HCT116 (cell line): Measurements from ENCODE around the gene SPATA20. TPM values are rescaled to one million over a fixed set of nuclear protein-coding genes. Genes with fewer than 3 reads are reported as not detected.

Experiments used
- ATAC-seq: fragments of 200-7000 bp; cut with Tn5 transposase; 2 replicates; pipeline ENCODE4 v1.9.1; 2020; ENCODE audit warnings: mild to moderate bottlenecking, moderate library complexity
- BruUV-seq: library from RNA; stranded (reverse); fragments of 400-500 nt; replicated peaks from 2 replicates; lab custom pipeline; 2021; lab: Mats Ljungman, UMichigan
- CTCF ChIA-PET: fragments of 300-600 bp; sonication (Branson Sonifier 250); formaldehyde crosslinking; loops from one replicate; lab custom pipeline; 2021; ENCODE audit warnings: antibody characterized with exemption; lab: Charles Lee
- POLR2A ChIA-PET: fragments of 300-600, 350-600 bp; sonication (Branson Sonifier 250); formaldehyde crosslinking; loops from one replicate; lab custom pipeline; 2021; ENCODE audit warnings: antibody characterized with exemption; lab: Charles Lee
- RAD21 ChIA-PET, 2 experiments: fragments of 300-600 bp; sonication (Branson Sonifier 250); formaldehyde crosslinking; loops; one replicate each; lab custom pipeline; 2023; ENCODE audit warnings: low total read pairs in 2 of 2; ENCODE audit not compliant: uncharacterized antibody in 2 of 2, unreplicated experiment in 2 of 2, low non-redundant PET in 1 of 2; lab: Charles Lee
- DNase-seq: peaks from one replicate; pipeline ENCODE4 v3.0.0-alpha.2; 2010; ENCODE audit warnings: low read depth, low spot score
- H2AFZ ChIP-seq: fragments of 200-600 bp; shearing (Covaris generic), sonication (generic); 2 replicates; pipeline ENCODE4 v1.6.1; 2017; ENCODE audit warnings: low read depth, mixed run types, mixed read lengths, antibody characterized with exemption, low read length; ENCODE audit not compliant: poor library complexity, severe bottlenecking
- H3K27ac ChIP-seq: 2 replicates; pipeline ENCODE4 v1.5.1; 2012; ENCODE audit warnings: low read depth, low read length
- H3K27me3 ChIP-seq: fragments of 200-600 bp; sonication (generic); 2 replicates; pipeline ENCODE4 v1.6.1; 2016; ENCODE audit warnings: mixed run types, low read length, mixed read lengths; ENCODE audit not compliant: insufficient read depth
- H3K36me3 ChIP-seq, 2 experiments: fragments of 200-500 bp in 1 of 2; fragments of 200-600 bp in 1 of 2; sonication (Bioruptor generic) in 1 of 2; sonication (generic) in 1 of 2; 2 replicates each; pipeline versions ENCODE4 v1.5.1 to v1.6.1; 2014 to 2016; ENCODE audit warnings: low read length in 2 of 2, inconsistent platforms in 1 of 2, mixed read lengths in 1 of 2, mixed run types in 1 of 2; ENCODE audit not compliant: insufficient read depth in 2 of 2, control insufficient read depth in 1 of 2
- H3K4me1 ChIP-seq, 2 experiments: fragments of 200-600 bp in 1 of 2; sonication (generic) in 1 of 2; 2 replicates each; pipeline versions ENCODE4 v1.5.1 to v1.6.1; 2012 to 2017; ENCODE audit warnings: low read length in 2 of 2, inconsistent platforms in 1 of 2, mild to moderate bottlenecking in 1 of 2, mixed read lengths in 1 of 2, mixed run types in 1 of 2, moderate library complexity in 1 of 2; ENCODE audit not compliant: insufficient read depth in 2 of 2, control insufficient read depth in 1 of 2
- H3K4me2 ChIP-seq: fragments of 200-600 bp; sonication (generic); 2 replicates; pipeline ENCODE4 v1.6.1; 2017; ENCODE audit warnings: mixed run types, low read length, mixed read lengths
- H3K4me3 ChIP-seq, 2 experiments: fragments of 200-600 bp in 1 of 2; sonication (generic) in 1 of 2; replicated peaks in 1 of 2; 2 replicates each; pipeline ENCODE4 v1.5.1; 2011 to 2016; ENCODE audit warnings: low read length in 2 of 2, control low read depth in 1 of 2, low read depth in 1 of 2, mild to moderate bottlenecking in 1 of 2, mixed read lengths in 1 of 2, mixed run types in 1 of 2
- H3K79me2 ChIP-seq: fragments of 200-600 bp; sonication (generic); 2 replicates; pipeline ENCODE4 v1.6.1; 2017; ENCODE audit warnings: mild to moderate bottlenecking, mixed run types, low read length, moderate library complexity, mixed read lengths; ENCODE audit not compliant: insufficient read depth
- H3K9ac ChIP-seq: fragments of 200-600 bp; sonication (generic); 2 replicates; pipeline ENCODE4 v1.6.1; 2016; ENCODE audit warnings: low read length, mixed read lengths
- H3K9me2 ChIP-seq: fragments of 200-600 bp; sonication (generic), shearing (Covaris generic); 2 replicates; pipeline ENCODE4 v1.6.1; 2017; ENCODE audit warnings: mixed run types, mild to moderate bottlenecking, moderate library complexity; ENCODE audit not compliant: insufficient read depth
- H3K9me3 ChIP-seq, 2 experiments: fragments of 200-500 bp in 1 of 2; fragments of 200-600 bp in 1 of 2; sonication (Bioruptor generic) in 1 of 2; sonication (generic) in 1 of 2; 2 replicates each; pipeline ENCODE4 v1.6.1; 2014 to 2017; ENCODE audit warnings: low read length in 2 of 2, mixed read lengths in 2 of 2, inconsistent platforms in 1 of 2, low read depth in 1 of 2, mild to moderate bottlenecking in 1 of 2, mixed run types in 1 of 2, moderate library complexity in 1 of 2; ENCODE audit not compliant: control insufficient read depth in 1 of 2, insufficient read depth in 1 of 2
- H4K20me1 ChIP-seq: fragments of 200-600 bp; sonication (generic), shearing (Covaris generic); 2 replicates; pipeline ENCODE4 v1.6.1; 2017; ENCODE audit warnings: mixed run types, mild to moderate bottlenecking, moderate library complexity; ENCODE audit not compliant: insufficient read depth
- ELF1 ChIP-seq: IDR thresholded peaks from 2 replicates; pipeline ENCODE4 v1.6.1; 2012; ENCODE audit warnings: low read depth, borderline replicate concordance
- POLR2AphosphoS5 ChIP-seq: IDR thresholded peaks from 2 replicates; pipeline ENCODE4 v1.6.1; 2011; ENCODE audit warnings: mild to moderate bottlenecking, low read depth, low read length, moderate library complexity
- SIN3A ChIP-seq: IDR thresholded peaks from 2 replicates; pipeline ENCODE4 v1.6.1; 2012; ENCODE audit warnings: low read depth
- SP1 ChIP-seq: IDR thresholded peaks from 2 replicates; pipeline ENCODE4 v1.6.1; 2012; ENCODE audit warnings: low read depth
- TCF7L2 ChIP-seq: IDR thresholded peaks from 2 replicates; pipeline ENCODE4 v1.7.0; 2011; ENCODE audit warnings: borderline replicate concordance, inconsistent platforms; ENCODE audit not compliant: insufficient read depth, insufficient read length; ENCODE audit errors: extremely low read depth
- ZNF274 ChIP-seq: fragments of 200-500 bp; sonication (Bioruptor generic); IDR thresholded peaks from 2 replicates; pipeline ENCODE4 v1.6.1; 2014; ENCODE audit warnings: mild to moderate bottlenecking, low read depth, low read length, inconsistent platforms
- intact Hi-C: fragments of 100-400 bp; cut with micrococcal nuclease; formaldehyde crosslinking; loops from 2 replicates; pipeline ENCODE4 v1.10.0; 2022
- total RNA-seq: library from RNA; stranded (reverse); gene quantifications from one replicate; pipeline ENCODE4 v1.2.1, GENCODE V29; 2021; ENCODE audit not compliant: unreplicated experiment
- TF ChIP-seq, protein P1 (sequence below), 3 experiments: fragments of 200-600 bp in 1 of 3; sonication (generic) in 1 of 3; IDR thresholded peaks in 2 of 3; conservative IDR thresholded peaks in 1 of 3; 2 replicates each; pipeline ENCODE4 v1.5.1; 2012 to 2017; ENCODE audit warnings: low read depth in 2 of 3, low read length in 2 of 3, antibody characterized with exemption in 1 of 3, borderline replicate concordance in 1 of 3, control low read depth in 1 of 3, mild to moderate bottlenecking in 1 of 3, mixed read lengths in 1 of 3, mixed run types in 1 of 3, moderate library complexity in 1 of 3; ENCODE audit not compliant: insufficient read depth in 1 of 3
- TF ChIP-seq, protein P2 (sequence below): IDR thresholded peaks from 2 replicates; pipeline ENCODE4 v1.6.1; 2012; ENCODE audit warnings: low read depth
- TF ChIP-seq, protein P3 (sequence below): IDR thresholded peaks from 2 replicates; pipeline ENCODE4 v1.6.1; 2011; ENCODE audit warnings: mild to moderate bottlenecking, low read length, moderate library complexity; ENCODE audit not compliant: insufficient replicate concordance; ENCODE audit errors: extremely low read depth

Gene SPATA20
- total RNA-seq, 1 experiment from 2014 or later = 57.5 TPM

DNA sequence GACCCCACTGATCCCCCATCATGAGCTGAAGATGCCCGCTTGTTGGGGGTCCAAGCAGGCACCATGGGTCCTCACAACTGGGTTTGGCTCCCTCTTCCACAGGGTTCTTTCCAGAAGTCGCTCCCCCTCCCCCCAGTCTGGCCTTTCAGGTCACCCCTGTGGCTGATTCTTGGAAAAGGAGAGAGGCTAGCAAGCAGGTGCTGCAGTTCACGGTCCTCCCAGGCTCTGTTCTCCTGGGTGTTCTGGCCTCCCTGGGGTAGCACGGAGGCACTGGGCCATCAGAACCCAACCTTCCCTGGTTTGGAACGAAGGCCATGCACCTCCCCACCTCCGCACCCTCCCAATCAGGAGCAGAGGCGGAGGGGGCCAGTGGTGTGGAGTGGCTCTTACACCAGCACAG is 32.4 kb downstream of the SPATA20 start:
- ChIA-PET RAD21 (no interaction called here), CTCF (no interaction called here), POLR2A (no interaction called here)
- Histone ChIP-seq H3K9me2 (no peaks in the 10 kb centered on the region), H2AFZ (no peak overlapping the region), H3K9me3 (no peaks in the 10 kb centered on the region), H3K9ac (no peak overlapping the region), H3K27ac (no peak overlapping the region), H3K4me2 (no peak overlapping the region), H4K20me1 (no peaks in the 10 kb centered on the region), H3K4me1 (no peaks in the 10 kb centered on the region), H3K27me3 (no peaks in the 10 kb centered on the region), H3K4me3 (no peak overlapping the region), H3K79me2 (no peaks in the 10 kb centered on the region), H3K36me3 (no peaks in the 10 kb centered on the region)
- no peak for ATAC-seq
- intact Hi-C loops = no loop called here
- DNase-seq = no peak
- no TSS peak for BruUV-seq
- no peak for TF ChIP-seq TCF7L2
- TF ChIP-seq ELF1 = no peak
- TF ChIP-seq, protein P1, sequence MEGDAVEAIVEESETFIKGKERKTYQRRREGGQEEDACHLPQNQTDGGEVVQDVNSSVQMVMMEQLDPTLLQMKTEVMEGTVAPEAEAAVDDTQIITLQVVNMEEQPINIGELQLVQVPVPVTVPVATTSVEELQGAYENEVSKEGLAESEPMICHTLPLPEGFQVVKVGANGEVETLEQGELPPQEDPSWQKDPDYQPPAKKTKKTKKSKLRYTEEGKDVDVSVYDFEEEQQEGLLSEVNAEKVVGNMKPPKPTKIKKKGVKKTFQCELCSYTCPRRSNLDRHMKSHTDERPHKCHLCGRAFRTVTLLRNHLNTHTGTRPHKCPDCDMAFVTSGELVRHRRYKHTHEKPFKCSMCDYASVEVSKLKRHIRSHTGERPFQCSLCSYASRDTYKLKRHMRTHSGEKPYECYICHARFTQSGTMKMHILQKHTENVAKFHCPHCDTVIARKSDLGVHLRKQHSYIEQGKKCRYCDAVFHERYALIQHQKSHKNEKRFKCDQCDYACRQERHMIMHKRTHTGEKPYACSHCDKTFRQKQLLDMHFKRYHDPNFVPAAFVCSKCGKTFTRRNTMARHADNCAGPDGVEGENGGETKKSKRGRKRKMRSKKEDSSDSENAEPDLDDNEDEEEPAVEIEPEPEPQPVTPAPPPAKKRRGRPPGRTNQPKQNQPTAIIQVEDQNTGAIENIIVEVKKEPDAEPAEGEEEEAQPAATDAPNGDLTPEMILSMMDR (IDR thresholded peaks at IDR 0.05 in 2 of 3, conservative IDR thresholded peaks at IDR 0.05 in 1 of 3; ENCODE audit: borderline replicate concordance in 1 of 3, insufficient read depth in 1 of 3, low read depth in 2 of 3, low read length in 2 of 3) = no peak
- TF ChIP-seq, protein P2, sequence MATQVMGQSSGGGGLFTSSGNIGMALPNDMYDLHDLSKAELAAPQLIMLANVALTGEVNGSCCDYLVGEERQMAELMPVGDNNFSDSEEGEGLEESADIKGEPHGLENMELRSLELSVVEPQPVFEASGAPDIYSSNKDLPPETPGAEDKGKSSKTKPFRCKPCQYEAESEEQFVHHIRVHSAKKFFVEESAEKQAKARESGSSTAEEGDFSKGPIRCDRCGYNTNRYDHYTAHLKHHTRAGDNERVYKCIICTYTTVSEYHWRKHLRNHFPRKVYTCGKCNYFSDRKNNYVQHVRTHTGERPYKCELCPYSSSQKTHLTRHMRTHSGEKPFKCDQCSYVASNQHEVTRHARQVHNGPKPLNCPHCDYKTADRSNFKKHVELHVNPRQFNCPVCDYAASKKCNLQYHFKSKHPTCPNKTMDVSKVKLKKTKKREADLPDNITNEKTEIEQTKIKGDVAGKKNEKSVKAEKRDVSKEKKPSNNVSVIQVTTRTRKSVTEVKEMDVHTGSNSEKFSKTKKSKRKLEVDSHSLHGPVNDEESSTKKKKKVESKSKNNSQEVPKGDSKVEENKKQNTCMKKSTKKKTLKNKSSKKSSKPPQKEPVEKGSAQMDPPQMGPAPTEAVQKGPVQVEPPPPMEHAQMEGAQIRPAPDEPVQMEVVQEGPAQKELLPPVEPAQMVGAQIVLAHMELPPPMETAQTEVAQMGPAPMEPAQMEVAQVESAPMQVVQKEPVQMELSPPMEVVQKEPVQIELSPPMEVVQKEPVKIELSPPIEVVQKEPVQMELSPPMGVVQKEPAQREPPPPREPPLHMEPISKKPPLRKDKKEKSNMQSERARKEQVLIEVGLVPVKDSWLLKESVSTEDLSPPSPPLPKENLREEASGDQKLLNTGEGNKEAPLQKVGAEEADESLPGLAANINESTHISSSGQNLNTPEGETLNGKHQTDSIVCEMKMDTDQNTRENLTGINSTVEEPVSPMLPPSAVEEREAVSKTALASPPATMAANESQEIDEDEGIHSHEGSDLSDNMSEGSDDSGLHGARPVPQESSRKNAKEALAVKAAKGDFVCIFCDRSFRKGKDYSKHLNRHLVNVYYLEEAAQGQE = no peak
- TF ChIP-seq SIN3A = no peak
- no peak for TF ChIP-seq SP1
- TF ChIP-seq POLR2AphosphoS5 = no peak
- no peak for TF ChIP-seq ZNF274
- TF ChIP-seq, protein P3, sequence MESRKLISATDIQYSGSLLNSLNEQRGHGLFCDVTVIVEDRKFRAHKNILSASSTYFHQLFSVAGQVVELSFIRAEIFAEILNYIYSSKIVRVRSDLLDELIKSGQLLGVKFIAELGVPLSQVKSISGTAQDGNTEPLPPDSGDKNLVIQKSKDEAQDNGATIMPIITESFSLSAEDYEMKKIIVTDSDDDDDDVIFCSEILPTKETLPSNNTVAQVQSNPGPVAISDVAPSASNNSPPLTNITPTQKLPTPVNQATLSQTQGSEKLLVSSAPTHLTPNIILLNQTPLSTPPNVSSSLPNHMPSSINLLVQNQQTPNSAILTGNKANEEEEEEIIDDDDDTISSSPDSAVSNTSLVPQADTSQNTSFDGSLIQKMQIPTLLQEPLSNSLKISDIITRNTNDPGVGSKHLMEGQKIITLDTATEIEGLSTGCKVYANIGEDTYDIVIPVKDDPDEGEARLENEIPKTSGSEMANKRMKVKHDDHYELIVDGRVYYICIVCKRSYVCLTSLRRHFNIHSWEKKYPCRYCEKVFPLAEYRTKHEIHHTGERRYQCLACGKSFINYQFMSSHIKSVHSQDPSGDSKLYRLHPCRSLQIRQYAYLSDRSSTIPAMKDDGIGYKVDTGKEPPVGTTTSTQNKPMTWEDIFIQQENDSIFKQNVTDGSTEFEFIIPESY = no peak
